Stimulated activated CD8-positive, alpha-beta memory T cell treated with anti-CD3 and anti-CD28 coated beads, Interleukin-4, amount 100 ng/mL, for 4 hours (primary cell): ENCODE measurements around the gene BLOC1S3.

Source experiments
- DNase-seq, 2 donors: peaks; one replicate each; pipeline ENCODE4 v3.0.0-alpha.2; 2020; ENCODE audit warnings: low read depth in 2 of 2, low spot score in 1 of 2

The BLOC1S3 gene

DNA sequence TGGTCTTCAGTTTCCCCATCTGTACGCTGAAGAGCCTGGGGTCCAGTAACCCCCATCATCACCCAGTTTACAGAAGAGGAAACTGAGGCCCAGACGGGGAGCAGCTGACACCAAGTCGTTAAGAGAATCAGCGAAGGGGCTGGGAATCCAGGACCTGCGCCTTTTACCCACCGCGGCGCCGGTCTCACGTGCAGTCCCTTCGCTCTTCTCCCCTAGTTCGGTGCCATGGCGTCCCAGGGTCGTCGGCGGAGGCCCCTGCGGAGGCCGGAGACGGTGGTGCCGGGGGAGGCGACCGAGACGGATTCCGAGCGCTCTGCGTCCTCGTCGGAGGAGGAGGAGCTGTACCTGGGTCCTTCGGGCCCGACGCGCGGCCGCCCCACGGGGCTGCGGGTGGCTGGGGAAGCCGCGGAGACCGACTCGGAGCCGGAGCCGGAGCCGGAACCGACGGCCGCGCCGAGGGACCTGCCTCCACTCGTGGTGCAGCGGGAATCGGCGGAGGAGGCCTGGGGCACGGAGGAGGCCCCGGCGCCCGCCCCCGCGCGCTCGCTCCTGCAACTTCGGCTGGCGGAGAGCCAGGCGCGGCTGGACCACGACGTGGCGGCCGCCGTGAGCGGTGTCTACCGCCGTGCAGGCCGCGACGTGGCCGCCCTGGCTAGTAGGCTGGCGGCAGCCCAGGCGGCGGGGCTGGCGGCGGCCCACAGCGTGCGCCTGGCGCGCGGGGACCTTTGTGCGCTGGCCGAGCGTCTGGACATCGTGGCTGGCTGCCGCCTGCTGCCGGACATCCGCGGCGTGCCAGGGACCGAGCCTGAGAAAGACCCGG is 698 bp downstream of the BLOC1S3 start:
- no peak for DNase-seq

DNA sequence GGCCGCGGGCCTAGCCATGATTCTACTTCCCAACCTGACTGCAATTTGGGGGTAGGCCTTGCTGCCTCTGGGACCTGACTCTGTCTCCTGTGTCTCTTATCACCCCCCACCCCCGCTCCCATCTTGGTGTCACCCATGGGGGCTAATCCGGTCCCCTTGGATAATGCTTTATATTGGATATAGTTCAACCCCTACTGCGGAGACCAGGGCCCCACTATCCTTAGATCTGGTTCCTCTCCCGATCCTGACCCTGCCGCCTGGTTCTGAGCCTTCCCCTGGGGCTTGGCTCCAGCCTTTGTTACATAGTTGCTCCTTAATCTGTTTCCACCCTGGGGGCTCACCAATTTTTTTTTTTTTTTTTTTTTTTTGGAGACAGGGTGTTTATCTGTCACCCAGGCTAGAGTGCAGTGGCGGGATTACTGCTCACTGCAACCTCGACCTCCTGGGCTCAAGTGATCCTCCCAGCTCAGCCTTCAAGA is 1.3 kb downstream of the BLOC1S3 start:
- DNase-seq = no peak

- DNase-seq = no peak
These were observed 2.4 kb downstream of the BLOC1S3 start for GRCh38 chr19:45180936-45181335.

DNA sequence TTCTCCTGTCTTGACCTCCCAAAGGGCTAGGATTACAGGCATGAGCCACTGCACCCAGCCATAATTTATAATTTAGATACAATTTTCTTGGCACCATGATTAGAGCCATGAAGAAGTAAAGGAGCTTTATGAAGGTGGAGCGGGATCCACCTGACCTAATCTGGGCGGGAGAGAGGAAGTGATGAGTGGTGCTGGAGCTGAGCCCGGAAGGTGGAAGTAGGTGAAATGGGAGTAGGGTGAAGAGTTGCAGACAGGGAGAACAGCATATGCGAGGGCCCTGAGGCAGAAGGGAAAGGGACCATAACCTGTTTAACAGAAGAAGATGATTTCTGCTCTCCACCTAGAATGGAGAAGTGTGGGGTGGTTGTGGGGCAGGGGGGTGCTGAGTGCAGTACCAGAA is 4.2 kb downstream of the BLOC1S3 start:
- DNase-seq = no peak

DNA sequence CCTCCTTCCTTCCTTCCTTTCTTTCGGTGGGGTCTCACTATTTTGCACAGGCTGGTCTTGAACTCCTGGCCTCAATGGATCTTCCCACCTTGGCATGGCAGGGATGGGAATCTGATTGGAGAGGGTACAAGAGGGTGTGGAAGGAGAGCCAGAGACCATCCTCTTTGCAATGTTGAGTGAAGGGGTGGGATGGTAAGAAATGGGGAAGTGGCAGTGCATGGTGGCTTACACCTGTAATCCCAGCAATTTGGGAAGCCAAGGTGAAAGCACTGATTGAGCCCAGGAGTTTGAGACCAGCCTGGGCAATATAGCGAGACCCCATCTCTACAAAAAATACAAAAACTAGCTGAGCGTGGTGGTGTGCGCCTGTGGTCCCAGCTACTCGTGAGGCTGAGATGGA is 5.5 kb downstream of the BLOC1S3 start:
- no peak for DNase-seq

- DNase-seq = no peak
These were observed 8.1 kb downstream of the BLOC1S3 start for GRCh38 chr19:45186509-45187334.

- no peak for DNase-seq
These were observed 9.0 kb downstream of the BLOC1S3 start for GRCh38 chr19:45187421-45188100.

- DNase-seq = no peak
These were observed 11.4 kb downstream of the BLOC1S3 start for GRCh38 chr19:45189971-45190370.

- no peak for DNase-seq
These were observed 12.8 kb downstream of the BLOC1S3 start for GRCh38 chr19:45191375-45191774.

DNA sequence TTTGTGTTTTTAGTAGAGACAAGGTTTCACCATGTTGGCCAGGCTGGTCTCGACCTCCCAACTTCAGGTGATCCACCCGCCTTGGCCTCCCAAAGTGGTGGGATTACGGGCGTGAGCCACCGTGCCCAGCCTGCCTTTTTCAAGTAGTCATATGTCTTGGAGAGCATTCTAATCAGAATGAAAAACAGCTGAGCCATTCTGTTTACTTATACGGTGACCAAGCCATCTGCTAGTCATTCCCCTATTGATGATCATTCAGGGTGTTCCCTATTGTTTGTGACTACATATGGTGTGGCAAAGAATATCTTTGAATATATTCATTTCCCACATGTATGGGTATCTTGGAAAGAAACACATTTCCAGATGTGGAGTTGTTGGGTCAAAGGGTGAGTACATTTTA is 17.2 kb downstream of the BLOC1S3 start:
- DNase-seq = no peak

- DNase-seq = no peak
These were observed 22.0 kb downstream of the BLOC1S3 start for GRCh38 chr19:45200568-45200967.

DNA sequence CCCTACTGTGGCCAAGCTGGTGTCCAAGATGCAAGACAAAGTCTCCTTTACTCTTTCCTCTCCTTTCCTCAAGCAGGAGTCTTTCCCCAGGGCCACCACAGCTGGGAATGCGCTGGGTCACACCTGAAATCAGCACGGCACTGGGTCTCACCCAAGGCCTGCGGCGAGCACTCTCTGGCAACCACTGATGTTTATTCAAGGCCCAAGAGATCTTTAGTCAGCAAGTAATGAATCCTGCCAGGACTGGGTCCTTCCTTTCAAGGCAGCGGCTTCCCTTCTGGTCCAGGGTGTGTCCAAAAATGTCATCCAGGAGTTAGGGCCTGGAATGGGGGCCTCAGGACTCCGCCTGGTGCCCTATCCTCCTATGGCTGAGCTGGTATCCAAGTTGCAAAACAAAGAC is 24.1 kb downstream of the BLOC1S3 start:
- DNase-seq = no peak

DNA sequence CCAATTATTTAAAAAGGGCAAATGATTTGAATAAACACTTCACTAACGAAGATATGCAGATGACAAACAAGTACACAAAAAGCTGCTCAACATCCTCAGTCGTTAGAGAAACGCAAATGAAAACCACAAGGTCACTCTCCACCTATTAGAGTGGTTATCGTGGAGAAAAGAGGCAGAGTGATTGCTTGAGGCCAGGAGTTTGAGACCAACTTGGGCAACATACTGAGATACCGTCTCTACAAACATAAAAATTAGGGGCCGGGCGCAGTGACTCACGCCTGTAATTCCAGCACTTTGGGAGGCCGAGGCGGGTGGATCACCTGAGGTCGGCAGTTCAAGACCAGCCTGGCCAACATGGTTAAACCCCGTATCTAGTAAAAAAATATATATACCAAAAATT is 27.2 kb downstream of the BLOC1S3 start:
- no peak for DNase-seq

GRCh38 chr19:45206328-45206727 is 27.7 kb downstream of the BLOC1S3 start:
- DNase-seq = no peak

DNA sequence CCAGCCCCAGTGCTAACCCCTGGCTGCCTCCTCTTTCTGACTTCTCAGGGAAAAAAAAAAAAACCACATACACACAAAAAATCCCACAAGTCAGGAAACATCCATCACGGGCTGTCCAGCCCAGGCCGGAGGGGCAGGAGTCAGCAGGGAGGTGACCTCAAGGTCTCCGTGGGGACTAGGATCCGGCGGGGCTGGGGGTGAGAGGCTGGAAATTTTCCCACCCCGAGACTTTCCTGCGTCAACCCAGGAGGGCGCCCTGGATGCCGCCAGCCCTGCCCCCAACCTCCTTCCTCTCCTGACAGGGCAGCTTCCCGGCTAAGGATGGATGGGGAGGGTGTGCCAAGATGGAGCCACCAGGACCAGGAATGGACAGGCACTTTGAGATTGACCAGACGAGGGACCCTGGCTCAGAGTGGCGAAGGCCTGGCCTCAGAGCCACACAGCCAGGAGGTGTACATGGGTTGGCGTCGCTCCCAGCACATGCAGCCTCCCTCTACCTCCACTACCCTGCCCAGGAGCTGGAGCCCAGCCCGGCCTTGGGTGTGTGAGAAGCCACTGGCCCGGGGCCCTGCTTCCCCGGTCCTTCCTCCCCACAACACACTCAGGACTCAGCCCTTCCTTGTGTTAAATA is 33.3 kb downstream of the BLOC1S3 start:
- DNase-seq = no peak

DNA sequence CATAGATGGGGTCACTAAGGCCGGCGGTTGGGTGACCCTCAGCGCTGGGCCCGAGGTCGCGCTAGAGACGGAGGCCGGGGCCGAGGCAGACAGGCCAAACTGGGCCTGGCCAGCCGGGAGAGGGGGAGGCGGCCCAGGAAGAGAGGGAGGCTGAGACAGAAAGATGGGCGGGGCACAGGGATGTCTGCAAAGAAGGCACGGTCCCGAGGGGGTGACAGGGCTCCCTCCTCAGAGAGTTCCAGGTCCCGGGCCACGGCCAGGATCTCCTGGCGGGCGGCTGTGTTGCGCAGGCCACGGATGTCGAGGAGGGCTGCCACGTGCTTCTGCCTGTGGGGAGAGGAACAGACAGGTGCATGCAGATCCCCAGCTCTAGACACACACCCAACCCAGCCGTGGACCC is 34.4 kb downstream of the BLOC1S3 start:
- DNase-seq = no peak

DNA sequence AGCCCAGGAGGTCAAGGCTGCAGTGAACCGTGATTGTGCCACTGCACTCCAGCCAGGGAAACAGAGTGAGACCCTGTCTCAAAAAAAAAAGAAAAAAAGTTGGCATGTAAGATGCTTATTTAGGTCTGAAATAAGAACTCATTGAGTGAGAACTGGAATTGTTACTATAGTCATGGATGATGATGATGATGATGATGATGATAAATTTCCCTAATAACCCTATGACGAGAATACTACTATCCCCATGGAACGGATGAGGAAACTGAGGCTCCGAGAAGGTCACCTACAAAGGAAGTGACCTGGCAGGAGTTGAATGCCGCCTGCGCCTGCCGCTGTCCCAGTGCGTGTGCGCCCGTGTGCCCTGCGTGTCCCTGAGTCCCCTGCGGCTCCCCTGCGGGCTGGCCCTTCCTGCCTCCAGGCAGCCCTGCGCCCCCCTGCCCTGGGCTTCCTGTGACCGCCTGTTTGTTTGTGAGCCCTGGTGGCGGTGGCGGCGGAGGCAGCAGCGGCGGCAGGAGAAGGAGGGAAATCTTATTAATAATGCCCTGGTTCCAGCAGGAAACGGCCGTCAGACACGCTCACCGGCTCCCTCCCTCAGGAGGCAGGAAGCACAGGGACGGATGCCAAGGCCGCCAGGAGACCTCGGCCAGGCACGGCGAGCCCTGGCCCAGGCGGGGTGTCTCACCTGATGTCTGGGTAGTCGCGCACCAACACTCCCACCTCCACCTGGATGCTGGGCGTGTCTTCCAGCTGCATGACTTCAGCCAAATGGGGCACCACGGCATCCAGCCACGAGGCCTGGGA is 37.0 kb downstream of the BLOC1S3 start:
- DNase-seq = no peak

GRCh38 chr19:45216667-45217066 is 38.1 kb downstream of the BLOC1S3 start:
- DNase-seq = no peak

- DNase-seq = no peak
These were observed 38.8 kb downstream of the BLOC1S3 start for GRCh38 chr19:45217193-45217956.

GRCh38 chr19:45217957-45218334 is 39.4 kb downstream of the BLOC1S3 start:
- no peak for DNase-seq
